Globus pallidus (tissue), 1 donor: ENCODE results near the gene ARHGEF3.

Source experiments
- DNase-seq: peaks from one replicate; pipeline ENCODE4 v3.0.0-alpha.2; 2015; ENCODE audit warnings: low spot score

The ARHGEF3 gene

GRCh38 chr3:56680054-56680580 is 121.6 kb downstream of the ARHGEF3 start:
- no peak for DNase-seq
